Stimulated activated CD8-positive, alpha-beta memory T cell treated with anti-CD3 and anti-CD28 coated beads, Interleukin-4, amount 100 ng/mL, for 24 hours (primary cell): Measurements from ENCODE around the gene MYBL2.
"Not testable (repeated sequence)": the region's sequence is repeated elsewhere in the genome, so short reads cannot be mapped to it uniquely, and the experiment has no call there.

Experiments used
- DNase-seq: peaks from one replicate; pipeline ENCODE4 v3.0.0-alpha.2; 2020; ENCODE audit warnings: low read depth

MYBL2 gene

DNA sequence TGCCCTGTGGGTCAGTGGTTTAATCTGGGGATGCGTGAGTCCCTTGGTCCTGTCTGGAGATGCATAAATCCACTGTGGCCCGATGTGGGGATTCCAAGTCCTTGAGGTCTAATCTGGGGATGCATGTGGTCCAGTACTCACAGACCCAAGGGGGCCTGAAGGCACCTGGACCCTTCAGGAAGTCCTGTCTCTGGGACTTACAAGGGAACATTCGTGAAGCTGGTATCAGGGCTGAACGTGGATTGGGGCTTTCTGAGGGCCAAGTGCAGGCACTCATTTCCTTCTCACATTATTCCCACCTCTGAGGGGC, 85.1 kb downstream of the MYBL2 start:
- DNase-seq, result no peak

DNA sequence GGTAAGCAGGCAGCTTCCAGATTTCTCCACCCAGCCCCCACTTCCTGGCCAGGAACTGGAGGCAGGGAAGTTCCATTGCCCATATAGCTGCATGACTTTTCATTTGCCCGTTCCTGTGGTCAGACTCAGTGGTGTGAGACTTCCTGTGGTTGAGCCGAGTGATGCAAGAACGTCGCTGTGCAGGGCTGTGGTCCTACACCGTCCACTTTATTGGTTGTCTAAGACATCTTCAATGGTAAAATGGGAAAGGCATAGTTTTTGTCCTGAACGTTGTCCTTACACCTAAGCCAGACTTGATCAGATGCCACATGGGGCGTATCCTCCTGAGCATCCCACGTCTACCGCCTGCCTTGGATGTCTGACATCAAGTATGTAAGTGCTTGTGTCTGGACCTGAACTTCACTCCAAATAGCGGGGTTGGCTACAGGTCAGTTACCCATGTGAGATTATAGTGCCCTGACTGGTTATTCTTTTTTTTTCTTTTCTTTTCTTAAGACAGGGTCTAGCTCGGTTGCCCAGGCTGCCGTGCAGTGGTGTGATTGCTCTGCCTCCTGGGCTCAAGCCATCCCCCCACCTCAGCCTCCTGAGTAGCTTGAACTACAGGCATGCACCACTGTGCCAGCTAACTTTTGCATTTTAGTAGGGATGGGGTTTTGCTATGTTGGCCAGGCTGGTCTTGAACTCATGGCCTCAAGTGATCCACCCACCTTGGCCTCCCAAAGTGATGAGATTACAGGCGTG, 85.8 kb downstream of the MYBL2 start:
- DNase-seq, result no peak

DNA sequence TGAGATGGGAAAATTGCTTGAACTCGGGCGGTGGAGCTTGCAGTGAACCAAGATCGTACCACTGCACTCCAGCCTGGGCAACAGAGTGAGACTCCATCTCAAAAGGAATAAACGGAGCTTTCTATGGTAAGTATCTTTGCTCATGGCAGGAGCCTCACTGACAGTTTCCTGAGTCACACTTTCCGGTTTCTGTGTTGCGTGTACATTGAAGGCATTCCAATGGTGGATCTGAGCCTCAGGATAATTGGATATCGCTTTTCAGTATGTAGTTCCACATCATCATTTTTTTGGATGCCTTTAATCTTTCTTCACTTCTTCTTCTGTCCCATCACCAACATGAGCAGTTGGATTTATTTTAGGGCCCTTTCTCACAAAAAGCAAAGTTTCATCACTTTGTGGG, 88.5 kb downstream of the MYBL2 start:
- DNase-seq, result no peak

DNA sequence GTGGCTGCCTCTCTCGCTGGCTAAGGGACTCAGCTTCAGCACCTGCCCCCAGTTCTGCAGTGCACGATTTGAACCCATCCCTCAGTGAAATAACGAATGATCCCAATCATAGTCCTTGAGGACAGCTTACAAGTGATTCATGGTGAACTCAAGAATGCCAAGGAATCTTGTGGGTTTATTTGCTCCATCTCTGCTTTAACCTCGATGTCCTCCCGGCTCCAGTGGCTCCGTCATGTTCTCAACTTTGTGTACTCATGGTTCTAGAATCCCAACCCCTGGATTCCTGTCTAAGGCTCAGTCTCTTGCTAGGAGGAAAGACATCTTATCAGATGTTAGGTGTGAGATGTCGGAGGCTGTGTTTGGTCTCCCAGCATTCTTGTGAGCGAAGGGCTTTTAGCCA, 88.9 kb downstream of the MYBL2 start:
- DNase-seq, result no peak

DNA sequence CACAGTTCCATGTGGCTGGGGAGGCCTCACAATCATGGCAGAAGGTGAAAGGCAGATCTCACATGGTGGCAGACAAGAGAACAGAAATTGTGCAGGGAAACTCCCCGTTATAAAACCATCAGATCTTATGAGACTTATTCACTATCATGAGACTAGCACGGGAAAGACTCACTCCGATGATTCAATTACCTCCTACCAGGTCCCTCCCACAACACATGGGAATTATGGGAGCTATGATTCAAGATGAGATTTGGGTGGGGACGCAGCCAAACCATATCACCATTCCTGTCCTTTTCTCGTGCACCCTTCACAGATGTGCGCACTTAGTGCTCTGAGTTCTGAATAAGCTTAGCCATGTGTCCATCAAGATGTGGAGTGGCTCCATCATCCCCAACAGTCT, 91.0 kb downstream of the MYBL2 start:
- not testable (repeated sequence) for DNase-seq

DNA sequence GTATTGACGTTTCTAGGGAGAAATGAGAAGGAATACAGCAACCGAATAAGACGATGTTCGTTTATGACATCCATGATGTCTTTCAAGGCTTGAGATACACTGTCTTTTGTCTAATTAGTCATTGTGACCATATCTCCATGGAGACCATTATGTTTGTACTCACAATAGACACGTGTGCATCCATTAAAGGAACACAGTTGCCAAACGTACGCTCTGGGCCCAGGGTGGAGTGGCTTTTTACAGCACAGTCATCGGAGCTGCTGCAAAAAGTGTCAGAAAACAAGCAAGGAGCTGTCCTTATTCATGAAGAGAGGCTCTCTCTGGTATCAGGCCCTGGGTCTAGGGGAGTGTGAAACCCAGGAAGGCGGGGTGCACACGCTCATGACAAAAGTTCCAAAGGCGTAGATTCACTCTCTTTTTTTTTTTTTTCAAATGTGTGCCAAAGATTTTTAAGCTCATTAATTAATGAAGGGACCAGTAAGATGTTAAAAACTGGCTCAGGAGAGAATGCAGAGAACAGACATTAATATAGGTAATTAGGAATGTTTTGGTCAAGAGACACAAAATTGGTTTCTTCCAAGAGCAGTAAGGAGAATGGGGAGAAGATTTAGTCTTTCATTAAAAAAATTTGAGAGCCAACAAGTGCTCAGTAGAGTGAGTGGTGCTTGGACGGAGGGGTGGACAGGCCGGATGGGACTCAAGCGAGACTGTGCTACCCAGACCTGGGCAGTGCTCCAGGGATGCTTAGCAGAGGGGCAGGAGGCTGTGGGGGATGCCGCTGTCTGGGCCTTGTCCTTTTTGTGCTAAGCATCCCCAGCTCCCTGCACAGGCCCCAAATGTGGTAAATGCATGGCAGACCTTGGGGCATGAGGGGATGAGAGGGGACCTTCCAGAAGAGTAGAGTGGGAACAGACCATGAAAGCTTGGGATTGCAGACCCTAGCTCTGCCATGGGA, 94.7 kb downstream of the MYBL2 start:
- DNase-seq, result no peak

DNA sequence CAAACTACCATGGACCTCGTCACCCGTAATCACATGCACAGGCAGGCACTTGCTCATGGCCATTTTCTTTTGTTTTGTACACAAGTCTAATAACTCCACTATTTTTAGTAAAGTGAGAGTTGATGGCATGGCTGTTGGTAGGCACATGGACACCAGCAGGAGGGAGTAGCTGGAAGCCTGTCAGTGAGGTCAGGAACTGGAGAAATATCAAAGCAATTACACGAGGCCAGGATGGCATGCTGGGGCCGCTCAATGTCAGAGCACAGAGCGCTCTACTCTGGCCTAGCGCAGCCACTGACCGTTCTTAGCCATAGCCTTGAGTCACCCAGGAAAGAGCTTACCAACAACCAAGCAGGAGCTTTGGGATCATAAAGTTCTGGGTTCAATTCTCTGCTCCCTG, 96.0 kb downstream of the MYBL2 start:
- no peak for DNase-seq

DNA sequence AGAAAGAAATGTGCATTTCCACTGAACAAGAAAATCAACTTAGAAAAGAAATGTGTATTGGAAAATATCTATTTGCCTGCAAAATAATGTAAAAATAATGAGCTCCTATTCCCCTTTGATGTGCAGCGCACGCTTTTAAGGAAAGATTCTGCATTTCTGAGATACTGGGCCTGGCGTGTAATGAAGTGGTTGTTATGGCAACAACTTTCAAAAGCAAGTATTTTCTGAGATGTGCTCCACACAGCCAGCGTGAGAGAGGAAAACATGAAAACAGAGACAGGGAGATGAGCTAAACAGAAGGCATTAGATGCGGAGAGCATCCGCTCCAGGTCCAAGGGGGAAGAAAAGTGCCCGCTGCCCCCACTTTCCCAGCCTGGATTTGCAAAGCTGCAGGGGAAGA, 99.0 kb downstream of the MYBL2 start:
- no peak for DNase-seq
